Gastroesophageal sphincter (tissue), 3 donors: Measurements from ENCODE around the gene TTLL3.

ENCODE experiments used
- CTCF ChIP-seq, 4 experiments: fragments of 200-600 bp in 2 of 4; fragments of 450-650 bp in 2 of 4; sonication (generic) in 1 of 4; IDR thresholded peaks; one replicate each; pipeline ENCODE4 v1.5.1; 2017 to 2019; ENCODE audit warnings: antibody characterized with exemption in 4 of 4, mild to moderate bottlenecking in 2 of 4, moderate library complexity in 2 of 4
- POLR2AphosphoS5 ChIP-seq: sonication (generic); formaldehyde crosslinking; IDR thresholded peaks from one replicate; pipeline ENCODE4 v1.6.1; 2017; ENCODE audit warnings: antibody characterized with exemption

DNA sequence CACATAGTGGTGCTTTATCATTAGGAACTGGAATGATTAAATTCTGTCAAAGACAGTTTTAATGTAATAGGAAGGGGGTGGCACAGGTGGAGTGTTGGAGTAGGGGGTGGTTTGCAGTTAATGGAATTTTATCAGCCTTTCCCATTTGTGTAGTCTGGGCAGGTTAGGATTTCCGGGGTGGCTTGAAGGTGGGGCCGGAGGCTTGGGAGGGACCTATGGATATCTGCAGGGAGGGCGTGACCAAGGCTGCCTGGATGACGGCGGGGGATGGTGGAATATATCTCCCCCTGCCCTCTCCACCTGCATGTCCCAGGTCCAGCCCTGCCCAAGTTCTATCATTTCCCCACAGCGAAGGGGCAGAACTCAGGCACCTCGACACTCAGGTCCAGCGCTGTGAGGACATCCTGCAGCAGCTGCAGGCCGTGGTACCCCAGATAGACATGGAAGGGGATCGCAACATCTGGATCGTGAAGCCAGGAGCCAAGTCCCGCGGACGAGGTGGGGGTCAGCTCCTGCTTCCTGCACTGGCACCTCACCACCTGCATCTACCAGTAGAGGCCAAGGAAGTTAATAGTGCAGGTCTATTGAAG is 15.5 kb downstream of the TTLL3 start:
- TF ChIP-seq CTCF (IDR thresholded peaks at IDR 0.05) (no peak), POLR2AphosphoS5 (no peak)
